Neutrophil (primary cell): Measurements from ENCODE around the gene STX10.

Experiments used
- H3K27ac ChIP-seq: fragments of 200-600 bp; sonication (generic); 2 replicates; pipeline ENCODE4 v1.5.1; 2016; ENCODE audit warnings: mild to moderate bottlenecking, moderate library complexity
- H3K27me3 ChIP-seq: fragments of 200-600 bp; sonication (generic); 2 replicates; pipeline ENCODE4 v1.6.0; 2016; ENCODE audit warnings: mild to moderate bottlenecking
- H3K36me3 ChIP-seq: fragments of 200-600 bp; sonication (generic); 2 replicates; pipeline ENCODE4 v1.5.1; 2017
- H3K4me1 ChIP-seq, 2 experiments: fragments of 200-600 bp in 1 of 2; sonication (generic) in 1 of 2; 1 replicate in 1 of 2; 2 replicates in 1 of 2; pipeline versions ENCODE4 v1.5.1 to v1.6.1; 2013 to 2016; ENCODE audit warnings: low read depth in 1 of 2, low read length in 1 of 2, mild to moderate bottlenecking in 1 of 2, moderate library complexity in 1 of 2; ENCODE audit not compliant: control insufficient read depth in 1 of 2, insufficient read depth in 1 of 2
- H3K4me3 ChIP-seq, 2 experiments: fragments of 200-600 bp in 1 of 2; sonication (generic) in 1 of 2; 1 replicate in 1 of 2; 2 replicates in 1 of 2; pipeline ENCODE4 v1.5.1; 2013 to 2016; ENCODE audit warnings: low read depth in 1 of 2, low read length in 1 of 2, mild to moderate bottlenecking in 1 of 2, moderate library complexity in 1 of 2
- H3K9me3 ChIP-seq: fragments of 200-600 bp; sonication (generic); 2 replicates; pipeline ENCODE4 v1.5.1; 2016
- CTCF ChIP-seq: fragments of 200-600 bp; sonication (generic); IDR thresholded peaks from 2 replicates; pipeline ENCODE4 v1.5.1; 2016; ENCODE audit warnings: antibody characterized with exemption

Gene STX10

GRCh38 chr19:13138171-13138915, 11.8 kb downstream of the STX10 start:
- Histone ChIP-seq H3K27ac (peak overlapping the region; percentile 72), H3K27me3 (no peaks in the 10 kb centered on the region), H3K4me3 (no peak overlapping the region), H3K36me3 (peaks cover 80% of the 10 kb centered on the region), H3K4me1 (peaks cover 14 to 20% of the 10 kb centered on the region in 2 experiments), H3K9me3 (no peaks in the 10 kb centered on the region)
- no peak for TF ChIP-seq CTCF

- H3K4me3 ChIP-seq, result no peak overlapping the region
- peaks cover 70% of the 10 kb centered on the region for H3K36me3 ChIP-seq
- TF ChIP-seq CTCF, result no peak
- H3K4me1 ChIP-seq, result peaks cover 14 to 20% of the 10 kb centered on the region in 2 experiments
- no peaks in the 10 kb centered on the region for H3K27me3 ChIP-seq
- no peaks in the 10 kb centered on the region for H3K9me3 ChIP-seq
- H3K27ac ChIP-seq, result peak overlapping the region; percentile 72
These were observed 12.8 kb downstream of the STX10 start for GRCh38 chr19:13137290-13137794.

GRCh38 chr19:13135068-13136062, 14.8 kb downstream of the STX10 start:
- Histone ChIP-seq H3K36me3 (peaks cover 52% of the 10 kb centered on the region), H3K27ac (no peak overlapping the region)

GRCh38 chr19:13134626-13135025, 15.5 kb downstream of the STX10 start:
- no peak for TF ChIP-seq CTCF
- Histone ChIP-seq H3K27ac (no peak overlapping the region), H3K9me3 (no peaks in the 10 kb centered on the region), H3K36me3 (peaks cover 45% of the 10 kb centered on the region), H3K4me1 (peaks cover 10 to 13% of the 10 kb centered on the region in 2 experiments), H3K4me3 (no peak overlapping the region), H3K27me3 (no peaks in the 10 kb centered on the region)

More at GRCh38 chr19:13135068-13136062, 14.8 kb downstream of the STX10 start:
- Histone ChIP-seq H3K27me3 (no peaks in the 10 kb centered on the region), H3K4me1 (peaks cover 14 to 20% of the 10 kb centered on the region in 2 experiments), H3K4me3 (no peak overlapping the region), H3K9me3 (no peaks in the 10 kb centered on the region)
- no peak for TF ChIP-seq CTCF

GRCh38 chr19:13133241-13133870, 16.8 kb downstream of the STX10 start:
- Histone ChIP-seq H3K27ac (no peak overlapping the region), H3K27me3 (no peaks in the 10 kb centered on the region), H3K9me3 (no peaks in the 10 kb centered on the region), H3K4me3 (no peak overlapping the region), H3K4me1 (peaks cover 0 to under 1% of the 10 kb centered on the region in 2 experiments), H3K36me3 (peaks cover 34% of the 10 kb centered on the region)
- TF ChIP-seq CTCF, result no peak
